GM18858 (cell line): ENCODE data around the gene IGF1.

Source experiments
- ATAC-seq: cut with Tn5 transposase; IDR thresholded peaks from one replicate; pipeline ENCODE4 v1.9.1; 2021; ENCODE audit not compliant: unreplicated experiment

IGF1 gene

DNA sequence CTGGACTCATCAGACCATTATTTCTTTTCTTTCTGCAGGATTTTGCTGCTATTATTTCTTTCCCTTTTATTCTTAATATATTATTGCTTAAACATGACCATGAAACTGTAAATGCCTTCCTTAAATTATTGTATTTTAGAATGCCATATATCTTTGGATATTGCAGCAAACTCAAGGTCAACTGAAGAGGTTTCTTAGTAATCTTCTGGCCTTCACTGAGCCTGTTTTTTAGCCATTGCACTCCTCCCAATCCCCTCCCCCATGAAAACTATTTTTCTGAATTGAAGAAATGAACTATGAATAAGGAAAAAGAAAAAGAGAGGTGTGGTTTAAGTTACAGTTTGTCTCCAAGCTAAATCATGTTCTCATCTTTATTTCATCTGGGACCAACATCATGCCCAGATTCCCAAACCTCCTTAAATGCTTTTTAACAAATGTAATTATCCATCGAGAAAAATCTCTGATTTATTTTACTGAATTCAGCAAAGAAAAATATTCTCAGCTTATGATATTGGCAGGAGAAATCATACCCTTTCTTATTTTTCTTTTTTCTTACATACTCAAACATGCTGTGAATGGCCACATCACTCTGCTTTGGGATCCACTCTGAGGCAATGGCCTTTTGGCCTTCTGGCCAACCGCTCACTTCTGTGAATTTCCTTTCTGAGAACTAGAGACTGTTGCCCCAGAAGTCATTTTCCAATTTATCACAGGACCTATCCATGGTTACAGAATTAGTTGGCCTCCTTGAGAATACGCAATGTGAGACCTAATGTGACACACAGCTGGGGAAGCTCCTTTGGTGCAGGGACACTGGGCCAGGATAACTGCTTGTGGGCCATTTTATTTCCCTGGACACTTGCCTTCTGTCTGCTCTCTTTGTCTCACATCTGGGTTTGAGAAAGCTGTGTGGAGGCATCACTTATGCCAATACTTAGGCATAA lies 50.9 kb downstream of the IGF1 start:
- no peak for ATAC-seq

DNA sequence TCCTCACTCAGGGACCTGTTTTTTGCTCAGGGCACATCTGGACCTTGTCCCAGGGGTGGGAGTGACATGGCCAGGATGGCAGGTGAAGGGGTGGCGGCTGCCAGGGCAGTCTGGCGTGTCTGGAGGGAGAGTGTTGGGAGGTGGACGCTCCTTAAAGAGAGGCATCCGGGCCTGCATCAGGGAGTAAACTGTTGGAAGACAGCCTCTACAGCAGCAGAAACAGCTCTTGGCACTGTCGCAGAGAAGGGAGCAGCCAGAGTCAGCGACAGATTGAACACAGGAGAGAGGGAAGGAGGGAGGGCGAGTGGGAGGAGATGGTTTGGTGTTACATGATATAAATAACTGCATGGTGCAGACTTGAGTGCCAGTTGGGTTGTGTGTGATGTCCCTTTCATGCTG lies 52.8 kb downstream of the IGF1 start:
- no peak for ATAC-seq

DNA sequence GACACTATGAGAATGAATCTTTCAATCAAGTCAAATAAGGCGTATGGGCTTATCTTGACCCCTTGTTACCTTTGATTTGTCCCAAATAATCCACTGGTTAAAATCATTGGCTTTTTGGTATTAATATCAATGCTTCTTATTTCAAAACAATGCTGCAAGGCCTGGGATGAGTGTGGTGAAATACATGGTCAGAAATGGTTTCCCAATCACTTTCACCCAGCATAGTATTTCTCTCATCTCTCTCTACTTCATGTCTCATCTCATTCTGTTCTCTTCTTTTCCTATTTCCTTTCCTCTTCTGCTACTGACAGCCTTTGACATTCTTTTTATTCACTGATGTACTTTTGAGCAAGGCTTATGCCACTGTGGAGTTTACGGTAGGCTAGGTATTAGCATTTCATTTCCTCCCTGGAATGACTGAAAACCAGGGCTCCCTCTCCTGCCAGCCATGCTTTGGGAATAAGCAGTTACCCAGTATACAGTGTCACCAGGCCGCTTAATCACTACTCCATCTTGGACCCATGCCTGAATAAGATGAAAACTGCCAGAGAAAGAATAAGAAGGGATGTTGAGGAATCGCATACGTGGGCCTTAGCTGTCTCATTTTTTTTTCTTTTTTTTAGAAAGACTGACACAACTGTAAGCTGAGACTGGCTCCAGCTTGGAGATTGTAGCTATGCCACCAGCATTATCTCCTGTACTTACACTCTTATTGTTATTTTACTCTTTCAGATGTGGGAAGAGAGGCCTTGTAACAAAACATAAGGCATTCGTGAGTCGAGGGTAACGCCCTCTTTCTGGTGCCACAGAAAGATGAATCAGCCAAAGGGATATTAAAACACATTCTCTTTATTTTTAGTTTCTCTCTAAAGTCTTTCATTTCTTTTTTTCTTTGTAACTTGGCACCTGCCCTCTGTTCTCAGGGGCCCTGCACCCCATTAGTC lies 53.5 kb downstream of the IGF1 start:
- no peak for ATAC-seq

DNA sequence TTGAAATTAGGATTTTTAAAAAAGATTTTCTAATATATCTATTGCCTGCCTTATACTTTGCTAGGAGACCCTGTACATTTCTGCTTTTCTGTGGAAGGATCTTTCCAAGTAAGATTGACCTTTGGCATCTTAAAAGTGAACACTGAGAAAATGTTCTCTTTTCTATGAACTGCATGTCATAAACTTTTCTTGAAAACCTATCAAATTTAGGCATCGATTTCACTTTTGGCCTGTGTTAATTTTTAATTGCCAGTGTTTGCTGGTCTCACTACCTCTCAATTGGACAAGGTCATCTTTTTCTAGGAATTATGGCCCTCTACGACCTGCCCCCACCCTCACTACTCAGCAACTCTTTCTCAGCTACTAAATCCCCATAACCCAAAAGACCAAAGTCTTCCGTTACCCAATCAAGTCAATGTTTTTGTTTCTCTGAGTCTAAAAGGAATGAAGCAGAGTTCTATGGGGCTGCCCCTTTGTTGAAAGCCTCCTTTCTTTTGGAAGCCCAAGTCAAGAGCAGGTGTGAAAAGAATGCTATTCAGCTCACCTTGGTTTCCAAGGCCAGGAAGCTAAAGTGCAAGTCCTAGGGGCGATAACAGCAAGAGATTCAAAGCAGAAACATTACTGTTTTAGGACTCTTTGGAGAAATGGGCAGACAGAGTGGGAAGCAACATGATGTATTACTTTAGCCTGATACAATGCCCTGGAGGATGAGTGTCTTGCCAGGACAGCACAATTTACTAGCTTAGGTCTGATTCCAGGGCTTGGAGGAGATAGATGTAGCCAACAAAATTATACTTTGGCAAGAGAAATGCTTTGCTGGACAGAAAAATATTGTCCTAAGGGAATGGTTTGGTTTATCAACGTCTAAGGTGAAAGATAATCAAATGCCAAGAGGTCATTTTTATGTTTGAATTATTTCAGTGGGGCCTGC lies 55.0 kb downstream of the IGF1 start:
- ATAC-seq, result no peak

DNA sequence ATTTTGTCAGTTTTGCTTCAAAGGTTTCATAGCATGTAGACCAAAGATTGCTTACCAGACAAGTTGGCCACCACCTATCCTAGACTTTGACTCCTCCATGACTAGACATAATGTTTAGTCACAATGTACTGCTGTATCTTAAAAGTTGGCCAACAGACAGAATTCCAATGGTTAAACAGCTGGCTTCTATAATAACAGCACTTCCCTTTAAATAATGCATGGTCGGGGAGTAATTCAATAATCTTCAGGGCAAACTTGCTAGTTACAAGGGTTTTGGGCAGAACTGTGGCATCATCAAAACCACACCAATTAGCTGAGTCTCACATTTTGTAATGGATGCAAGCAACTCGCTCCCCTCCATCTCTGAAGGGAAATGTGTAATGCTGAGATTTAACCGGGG lies 56.9 kb downstream of the IGF1 start:
- ATAC-seq, result no peak

DNA sequence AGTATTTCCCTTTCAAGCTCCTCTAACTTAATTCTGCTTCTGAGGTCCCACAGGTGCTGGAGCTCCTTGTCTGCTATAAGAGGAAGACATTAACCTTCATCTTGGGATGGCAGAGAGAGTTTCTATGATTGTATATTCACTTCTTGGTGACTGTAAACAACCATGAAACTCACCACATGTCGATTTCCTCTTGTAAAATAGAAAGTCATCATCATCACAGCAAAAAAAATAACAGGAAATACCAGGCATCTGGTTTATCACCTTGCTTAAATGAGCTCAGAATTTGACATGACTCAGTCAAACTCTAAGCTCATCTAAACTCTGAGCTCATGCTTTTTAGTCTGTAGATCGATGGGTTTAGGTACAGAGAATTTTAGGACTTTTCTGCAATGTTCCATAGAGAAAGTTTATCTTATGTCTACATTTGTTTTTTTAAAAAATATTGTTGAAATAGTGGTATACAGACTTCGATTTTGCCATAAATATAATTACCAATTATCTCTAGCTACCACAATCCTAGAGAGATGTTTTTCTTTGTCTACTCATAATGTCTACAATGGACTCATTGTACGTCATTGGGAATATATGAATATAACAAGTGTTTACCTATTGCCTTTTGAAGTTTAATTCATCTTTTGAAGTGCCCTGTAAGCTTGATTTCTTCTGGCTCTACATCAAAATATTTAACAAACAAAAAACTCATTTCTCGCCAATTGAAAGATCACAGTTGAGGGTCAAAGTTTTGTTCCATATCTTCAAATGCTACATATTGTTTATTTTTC lies 58.4 kb downstream of the IGF1 start:
- ATAC-seq, result peak; percentile 51

DNA sequence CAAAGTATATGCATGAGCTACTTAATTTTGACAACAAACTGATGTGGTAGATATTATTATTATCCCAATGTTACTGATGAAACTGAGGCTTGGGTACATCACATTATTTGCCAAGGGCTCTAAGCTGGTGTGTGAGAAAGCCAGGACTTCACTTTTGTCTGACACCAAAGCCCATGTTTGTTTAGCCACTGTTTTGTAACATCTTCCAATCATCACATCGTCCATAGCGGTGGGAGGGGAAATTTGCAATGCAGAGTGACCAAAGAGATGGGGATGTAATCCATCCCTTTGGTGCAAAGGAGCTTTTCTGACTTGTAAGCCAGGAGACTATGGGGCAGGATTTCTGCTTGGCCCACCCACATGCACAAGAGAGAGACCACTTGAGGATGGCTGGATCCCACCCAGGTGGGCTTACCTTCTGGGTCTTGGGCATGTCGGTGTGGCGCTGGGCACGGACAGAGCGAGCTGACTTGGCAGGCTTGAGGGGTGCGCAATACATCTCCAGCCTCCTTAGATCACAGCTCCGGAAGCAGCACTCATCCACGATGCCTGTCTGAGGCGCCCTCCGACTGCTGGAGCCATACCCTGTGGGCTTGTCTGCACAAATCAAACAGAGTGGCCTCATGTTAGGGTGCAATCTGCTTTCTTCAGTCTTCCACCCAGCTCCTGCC lies 61.1 kb downstream of the IGF1 start:
- ATAC-seq, result no peak

DNA sequence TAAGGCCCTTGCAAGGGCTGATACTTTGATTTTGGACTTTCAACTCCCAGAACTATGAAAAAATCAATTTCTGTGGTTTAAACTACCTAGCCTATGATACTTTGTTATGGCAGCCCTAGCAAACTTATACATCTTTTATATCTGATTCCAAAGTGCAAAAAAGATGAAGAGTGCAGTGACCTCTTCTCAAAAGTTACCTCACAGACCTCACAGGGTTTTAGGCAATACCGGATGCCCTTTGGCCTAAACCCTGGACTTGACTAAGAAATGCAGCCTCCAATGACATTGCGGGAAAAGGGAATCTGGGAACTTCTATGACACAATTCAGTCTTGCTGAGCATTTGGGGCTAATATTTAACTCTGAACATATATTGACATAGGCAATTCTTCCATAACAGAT lies 63.3 kb downstream of the IGF1 start:
- no peak for ATAC-seq

DNA sequence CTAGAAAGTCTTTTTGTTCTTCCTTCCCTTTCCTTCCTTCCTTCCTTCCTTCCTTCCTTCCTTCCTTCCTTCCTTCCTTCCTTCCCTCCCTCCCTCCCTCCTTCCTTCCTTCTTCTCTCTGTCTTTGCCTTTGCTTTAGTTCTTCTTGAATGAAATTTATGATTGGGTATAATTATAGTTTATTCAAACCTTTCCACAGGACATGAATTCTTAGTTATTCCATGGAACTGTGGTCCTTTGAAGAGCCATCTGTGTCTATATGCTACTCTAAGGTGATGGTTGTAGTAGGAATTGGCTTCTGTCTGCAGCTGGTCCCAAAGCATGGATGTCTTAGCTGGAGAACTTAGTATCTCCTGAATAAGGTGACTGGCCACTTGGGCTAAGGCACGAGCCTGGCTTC lies 64.8 kb downstream of the IGF1 start:
- no peak for ATAC-seq

DNA sequence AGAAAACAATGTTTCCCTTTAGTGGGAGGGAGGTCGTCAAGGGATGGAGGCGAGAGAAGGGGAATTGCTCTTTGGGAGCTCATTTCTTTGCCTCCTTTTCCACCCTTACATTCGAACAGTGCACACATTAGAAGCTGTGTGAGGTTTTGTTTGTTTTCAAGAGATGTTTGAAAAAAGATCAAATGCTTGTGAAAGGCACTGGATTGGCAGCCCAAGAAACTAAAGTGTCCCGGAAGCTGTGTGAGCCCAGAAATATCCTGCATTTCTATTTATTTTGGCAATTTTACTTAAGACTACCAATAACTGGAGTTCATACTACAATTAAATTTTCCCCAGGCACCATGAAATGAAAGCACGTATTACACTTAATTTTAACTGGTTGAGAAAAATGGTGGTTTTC lies 67.0 kb downstream of the IGF1 start:
- no peak for ATAC-seq

DNA sequence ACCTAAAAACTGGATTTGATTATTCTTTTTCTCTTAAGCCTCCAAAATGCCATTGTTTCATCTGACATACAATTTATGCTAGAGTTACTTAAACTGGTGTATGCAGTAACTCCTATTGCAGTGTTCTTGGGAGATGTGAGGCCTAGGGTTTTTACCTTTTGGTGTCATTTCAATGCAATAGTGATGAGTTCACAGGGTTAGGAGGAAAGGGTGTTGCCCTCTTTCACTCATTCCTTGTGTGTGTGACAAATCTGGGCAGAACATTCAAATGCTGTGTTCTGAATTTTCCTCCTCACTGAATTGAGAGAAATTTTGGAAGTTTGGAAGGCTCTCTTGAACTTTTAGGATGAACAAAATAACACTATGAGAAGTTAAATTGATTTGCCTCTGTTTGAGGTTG lies 69.9 kb downstream of the IGF1 start:
- no peak for ATAC-seq

DNA sequence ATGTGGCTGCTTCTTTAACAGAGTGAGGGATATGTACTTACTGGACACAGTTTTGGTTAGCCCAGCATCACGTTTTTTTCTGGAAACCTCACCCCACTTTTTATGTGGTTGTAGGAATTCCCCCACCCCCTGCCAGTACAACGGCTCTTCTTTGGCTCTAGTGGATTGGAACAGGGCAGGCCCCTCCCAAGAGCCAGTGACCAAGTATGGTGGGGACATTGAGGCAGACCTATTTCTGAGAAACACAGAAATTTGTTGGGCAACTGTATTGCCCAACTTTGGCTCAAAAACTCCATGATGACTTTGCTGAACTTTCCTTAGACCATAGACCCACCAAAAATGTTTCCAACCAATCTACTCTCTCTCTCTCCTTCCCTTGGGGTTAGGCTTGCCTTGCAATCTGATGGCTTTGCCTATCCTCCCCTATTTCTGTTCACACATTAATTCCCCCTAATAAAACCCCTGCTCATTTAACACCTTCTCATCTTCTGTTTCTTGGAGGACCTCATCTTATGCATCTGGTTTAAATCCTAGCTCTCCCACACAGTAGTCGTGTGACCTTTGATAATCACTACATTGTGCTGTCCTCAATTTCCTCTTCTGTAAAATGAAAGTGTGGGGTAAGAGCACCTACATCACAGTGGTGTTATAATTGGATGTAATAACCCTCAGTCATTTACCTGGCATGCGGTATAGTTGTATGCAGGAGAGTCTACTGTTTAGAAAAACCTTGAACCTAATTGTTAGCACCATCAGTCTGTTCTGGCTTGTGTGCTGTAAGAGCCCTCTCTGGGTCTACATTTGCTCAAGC lies 71.7 kb downstream of the IGF1 start:
- no peak for ATAC-seq

DNA sequence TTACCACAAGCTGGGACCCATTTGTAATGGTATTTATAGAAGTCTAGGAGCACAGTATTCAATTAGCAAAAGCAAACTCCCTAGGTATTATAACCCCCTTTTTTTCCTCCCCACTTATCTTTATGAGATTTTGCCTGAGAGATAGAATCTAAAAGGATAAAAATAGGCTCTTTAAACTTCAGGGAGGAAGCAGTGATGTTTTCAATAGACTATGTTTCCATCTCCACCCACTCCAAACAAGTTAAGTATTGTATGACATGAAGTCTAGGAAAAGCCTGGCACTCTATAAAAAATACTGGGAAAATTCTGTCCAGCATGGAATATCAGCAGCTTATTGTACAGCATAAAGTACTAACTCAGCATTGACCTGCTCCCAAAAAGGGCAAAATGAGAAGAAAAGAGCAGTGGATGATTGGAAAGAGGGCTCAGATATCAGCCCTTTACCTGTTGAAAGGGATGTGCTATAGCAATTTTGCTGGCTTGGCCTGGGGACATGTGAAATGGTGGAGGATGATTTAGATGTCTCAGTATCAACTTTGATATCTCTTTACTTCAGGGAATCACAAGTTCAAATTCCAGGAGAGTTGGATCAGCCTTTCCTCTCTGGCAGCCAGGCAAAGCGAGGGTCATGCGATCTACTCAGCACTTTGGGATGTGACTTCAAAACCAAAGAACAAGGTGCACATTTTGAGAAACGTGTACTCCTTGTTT lies 72.4 kb downstream of the IGF1 start:
- ATAC-seq, result no peak

DNA sequence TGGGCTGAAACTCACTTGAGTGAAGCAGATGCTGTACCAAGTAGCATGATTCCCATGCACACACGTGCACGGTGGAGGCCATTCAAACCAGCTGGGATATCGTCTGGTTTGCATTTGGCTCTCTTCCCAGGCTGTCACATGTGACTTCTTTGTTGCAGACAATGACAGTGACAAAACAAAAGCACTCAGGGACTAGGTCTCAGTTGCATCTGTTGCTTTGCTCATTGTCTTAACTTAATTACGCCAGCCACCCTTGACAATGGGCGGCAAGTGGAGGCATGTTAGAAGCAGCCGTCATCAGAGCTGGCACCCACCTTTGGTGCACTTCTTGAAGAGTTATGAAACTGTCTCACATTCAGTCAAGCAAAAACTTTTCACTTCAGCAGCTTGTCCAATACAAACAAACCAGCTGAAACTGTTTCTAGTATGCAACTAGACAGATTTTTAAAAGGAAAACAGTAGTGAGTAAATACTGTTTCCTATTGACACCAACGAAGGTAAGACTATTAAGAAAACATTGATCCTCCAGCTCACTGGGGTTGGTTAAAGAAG lies 74.3 kb downstream of the IGF1 start:
- peak; percentile 69 for ATAC-seq

DNA sequence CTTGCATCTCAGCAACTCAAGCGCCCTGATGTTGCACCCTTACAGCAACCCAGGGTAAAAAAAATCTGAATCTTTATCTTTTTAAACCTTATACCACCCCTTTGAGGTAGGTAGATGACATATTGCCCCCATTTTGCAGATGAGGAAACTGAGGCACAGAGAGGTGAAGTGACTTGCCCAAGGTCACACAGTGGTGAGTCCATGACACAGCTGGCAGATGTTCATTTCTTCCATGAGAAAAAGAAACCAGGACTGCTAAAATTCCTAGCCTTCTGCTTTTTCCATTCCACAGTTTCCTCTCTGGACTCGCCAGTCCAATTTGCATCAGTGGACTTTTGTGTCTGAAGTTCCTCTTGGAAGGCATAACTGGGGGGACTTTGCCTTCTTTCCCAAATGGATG lies 79.3 kb downstream of the IGF1 start:
- ATAC-seq, result no peak

DNA sequence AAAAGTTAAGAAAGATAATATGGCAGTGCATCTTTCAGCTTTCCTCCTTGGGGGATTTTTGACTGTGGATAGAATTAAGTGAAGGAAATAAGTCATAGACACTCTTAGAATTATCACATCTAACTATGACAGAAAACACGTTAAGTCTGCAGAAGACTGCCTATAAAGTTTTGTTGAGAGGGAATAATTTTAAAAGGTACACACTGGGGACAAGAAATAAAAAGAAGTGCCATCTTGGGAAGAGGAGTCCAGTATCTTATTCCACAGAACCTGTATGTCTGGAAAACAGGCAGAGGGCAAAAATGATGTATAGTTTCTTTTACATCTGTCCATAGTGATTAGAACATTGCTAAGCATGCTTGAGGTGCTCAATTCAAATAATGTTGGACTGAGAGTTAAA lies 80.7 kb downstream of the IGF1 start:
- ATAC-seq, result no peak

DNA sequence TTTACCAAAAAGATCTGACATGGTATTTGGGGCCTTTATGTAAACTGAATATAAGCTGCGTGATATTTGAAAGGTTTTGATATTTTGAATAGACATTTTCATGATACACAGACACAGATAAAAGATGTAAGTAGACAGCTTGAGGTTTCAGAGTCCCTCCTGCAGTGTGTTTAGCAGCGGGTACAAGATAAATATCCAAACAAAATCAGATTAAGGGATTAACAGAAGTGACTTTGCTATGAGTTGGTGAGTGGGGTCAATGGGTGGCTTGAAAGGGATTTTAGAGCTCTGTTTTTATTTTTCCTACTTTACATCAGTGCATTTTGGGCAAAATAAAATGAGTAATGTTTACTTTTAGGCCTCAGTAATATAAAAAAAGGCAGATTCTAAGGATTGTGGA lies 84.1 kb downstream of the IGF1 start:
- ATAC-seq, result no peak

DNA sequence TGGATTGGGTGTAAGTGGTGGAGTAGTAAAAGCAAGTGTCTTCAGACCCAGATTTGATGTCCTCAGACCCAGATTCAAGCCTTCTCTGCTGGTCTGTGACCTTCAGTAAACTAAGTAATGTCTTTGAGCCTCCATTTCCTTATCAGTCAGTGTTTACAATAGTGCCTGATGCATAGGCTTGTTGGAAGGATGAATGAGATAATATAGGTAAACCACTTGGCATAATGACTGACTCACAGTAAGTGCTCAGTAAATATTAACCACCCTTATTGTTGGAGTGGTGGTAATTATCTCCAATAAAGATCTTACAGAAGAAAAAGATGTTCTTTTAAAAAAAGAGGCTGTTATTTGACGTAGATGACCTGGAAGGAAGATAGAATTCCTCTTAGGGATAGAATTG lies 86.2 kb downstream of the IGF1 start:
- no peak for ATAC-seq
